Endothelial cell (in vitro differentiated cells): Measurements from ENCODE around the gene AHRR. TPM values are rescaled to one million over a fixed set of nuclear protein-coding genes. Genes with fewer than 3 reads are reported as not detected.
"Not testable (repeated sequence)": the region's sequence is repeated elsewhere in the genome, so short reads cannot be mapped to it uniquely, and the experiment has no call there.

Source experiments
- DNase-seq: peaks from one replicate; pipeline ENCODE4 v3.0.0; 2021; ENCODE audit warnings: low spot score
- H3K27ac Mint-ChIP-seq: one replicate; pipeline ENCODE4 v1.8.0; 2021; ENCODE audit warnings: mixed read lengths, inconsistent platforms; ENCODE audit not compliant: unreplicated experiment
- H3K27me3 Mint-ChIP-seq: one replicate; pipeline ENCODE4 v1.8.0; 2021; ENCODE audit warnings: mild to moderate bottlenecking, moderate library complexity, mixed read lengths, inconsistent platforms; ENCODE audit not compliant: unreplicated experiment
- H3K36me3 Mint-ChIP-seq: one replicate; pipeline ENCODE4 v1.8.0; 2021; ENCODE audit warnings: mild to moderate bottlenecking, low read depth, mixed read lengths, inconsistent platforms; ENCODE audit not compliant: unreplicated experiment
- H3K4me1 Mint-ChIP-seq: one replicate; pipeline ENCODE4 v1.8.0; 2021; ENCODE audit warnings: mild to moderate bottlenecking, mixed read lengths, inconsistent platforms; ENCODE audit not compliant: unreplicated experiment
- H3K4me3 Mint-ChIP-seq: one replicate; pipeline ENCODE4 v1.8.0; 2021; ENCODE audit warnings: mild to moderate bottlenecking, mixed read lengths, inconsistent platforms; ENCODE audit not compliant: unreplicated experiment
- H3K9me3 Mint-ChIP-seq: one replicate; pipeline ENCODE4 v1.8.0; 2021; ENCODE audit warnings: mixed read lengths, inconsistent platforms; ENCODE audit not compliant: unreplicated experiment
- total RNA-seq: library from RNA; stranded (reverse); fragmentation: NEBNext Ultra II Directional; extraction: Animal tissue kit (Norgen Biotek cat#: 25700); gene quantifications from one replicate; pipeline ENCODE4 v1.2.1, GENCODE V29; 2021; ENCODE audit not compliant: unreplicated experiment
- TF ChIP-seq, protein P1 (sequence below): fragments of 200-600 bp; sonication (generic); IDR thresholded peaks from one replicate; pipeline ENCODE4 v1.5.0; 2021; ENCODE audit warnings: antibody characterized with exemption; ENCODE audit not compliant: unreplicated experiment

Gene AHRR
- total RNA-seq, 1 donor from 2014 or later, result 8.7 TPM

DNA sequence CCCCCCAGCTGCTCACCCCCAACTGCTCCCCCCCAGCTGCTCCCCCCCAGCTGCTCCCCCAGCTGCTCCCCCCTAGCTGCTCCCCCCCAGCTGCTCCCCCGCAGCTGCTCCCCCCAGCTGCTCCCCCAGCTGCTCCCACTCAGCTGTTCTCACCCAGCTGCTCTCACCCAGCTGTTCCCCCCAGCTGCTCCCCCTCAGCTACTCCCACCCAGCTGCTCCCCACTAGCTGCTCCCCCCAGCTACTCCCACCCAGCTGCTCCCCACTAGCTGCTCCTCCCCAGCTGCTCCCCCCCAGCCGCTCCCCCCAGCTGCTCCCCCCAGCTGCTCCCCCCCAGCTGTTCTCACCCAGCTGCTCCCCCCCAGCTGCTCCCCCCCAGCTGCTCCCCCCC lies 22.8 kb upstream of the AHRR start:
- H3K9me3 Mint-ChIP-seq, result no peaks in the 10 kb centered on the region
- no peak overlapping the region for H3K27ac Mint-ChIP-seq
- peaks cover 18% of the 10 kb centered on the region for H3K27me3 Mint-ChIP-seq
- TF ChIP-seq, protein P1, sequence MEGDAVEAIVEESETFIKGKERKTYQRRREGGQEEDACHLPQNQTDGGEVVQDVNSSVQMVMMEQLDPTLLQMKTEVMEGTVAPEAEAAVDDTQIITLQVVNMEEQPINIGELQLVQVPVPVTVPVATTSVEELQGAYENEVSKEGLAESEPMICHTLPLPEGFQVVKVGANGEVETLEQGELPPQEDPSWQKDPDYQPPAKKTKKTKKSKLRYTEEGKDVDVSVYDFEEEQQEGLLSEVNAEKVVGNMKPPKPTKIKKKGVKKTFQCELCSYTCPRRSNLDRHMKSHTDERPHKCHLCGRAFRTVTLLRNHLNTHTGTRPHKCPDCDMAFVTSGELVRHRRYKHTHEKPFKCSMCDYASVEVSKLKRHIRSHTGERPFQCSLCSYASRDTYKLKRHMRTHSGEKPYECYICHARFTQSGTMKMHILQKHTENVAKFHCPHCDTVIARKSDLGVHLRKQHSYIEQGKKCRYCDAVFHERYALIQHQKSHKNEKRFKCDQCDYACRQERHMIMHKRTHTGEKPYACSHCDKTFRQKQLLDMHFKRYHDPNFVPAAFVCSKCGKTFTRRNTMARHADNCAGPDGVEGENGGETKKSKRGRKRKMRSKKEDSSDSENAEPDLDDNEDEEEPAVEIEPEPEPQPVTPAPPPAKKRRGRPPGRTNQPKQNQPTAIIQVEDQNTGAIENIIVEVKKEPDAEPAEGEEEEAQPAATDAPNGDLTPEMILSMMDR, result no peak
- peaks cover 3% of the 10 kb centered on the region for H3K4me1 Mint-ChIP-seq
- H3K4me3 Mint-ChIP-seq, result no peak overlapping the region
- peaks cover 7% of the 10 kb centered on the region for H3K36me3 Mint-ChIP-seq
- no peak for DNase-seq

DNA sequence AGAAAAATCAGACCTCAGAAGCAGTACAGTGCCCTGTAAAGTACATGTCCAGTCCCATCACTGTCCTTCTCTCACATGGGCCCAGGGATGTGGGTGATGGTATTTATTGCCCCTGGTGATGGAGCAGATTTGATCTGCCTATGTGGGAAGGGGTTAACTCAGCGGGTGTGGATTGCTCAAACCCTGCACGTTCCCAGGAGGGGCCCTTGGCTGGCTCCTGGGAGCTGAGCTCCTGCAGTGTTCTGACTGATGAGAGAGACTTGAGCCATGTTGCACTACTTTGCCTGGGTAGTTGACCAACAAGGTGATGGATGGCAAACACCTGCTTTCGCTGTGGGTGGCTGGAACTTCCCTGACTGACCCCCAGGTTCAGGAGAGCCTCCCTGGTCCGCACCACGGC lies 21.6 kb upstream of the AHRR start:
- peaks cover 15% of the 10 kb centered on the region for H3K27me3 Mint-ChIP-seq
- not testable (repeated sequence) for H3K9me3 Mint-ChIP-seq, H3K4me1 Mint-ChIP-seq, H3K4me3 Mint-ChIP-seq, H3K36me3 Mint-ChIP-seq, H3K27ac Mint-ChIP-seq, DNase-seq

DNA sequence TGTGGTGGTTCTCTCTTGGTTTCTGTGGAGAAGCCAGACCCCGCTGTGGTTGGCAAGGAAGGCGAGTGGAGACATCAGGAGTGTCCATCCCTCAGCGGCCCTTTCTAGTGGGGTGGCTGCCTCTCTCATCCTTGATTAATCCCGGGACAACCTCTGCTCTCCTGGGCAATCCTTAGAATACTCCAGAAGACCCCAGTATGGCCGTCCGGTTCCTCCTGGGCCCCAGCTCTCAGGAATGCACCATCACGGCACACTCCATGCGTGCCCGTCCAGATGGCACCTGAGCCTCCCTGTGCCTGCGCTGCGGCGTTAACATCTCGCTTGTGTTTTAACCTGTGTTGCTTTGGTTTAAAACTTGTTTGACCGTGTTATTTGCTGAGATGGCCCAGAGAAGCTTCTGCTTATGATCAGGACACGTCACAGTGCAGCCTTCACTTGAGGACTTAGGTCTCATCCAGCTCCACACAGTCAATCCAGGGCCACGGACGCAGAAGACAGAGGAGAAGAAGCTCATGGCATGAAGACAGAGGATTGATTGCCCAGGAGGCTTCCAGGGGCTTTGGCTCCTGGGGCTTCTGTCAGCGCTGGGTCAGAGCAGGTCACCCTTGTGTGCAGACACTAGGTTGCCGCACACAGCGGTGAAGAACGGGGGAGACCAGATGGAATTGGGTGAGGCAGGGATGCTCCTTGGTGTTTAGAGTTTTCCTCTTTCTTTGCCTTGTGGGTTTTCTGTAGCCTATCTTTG lies 20.7 kb upstream of the AHRR start:
- not testable (repeated sequence) for H3K27ac Mint-ChIP-seq, DNase-seq, H3K9me3 Mint-ChIP-seq, H3K36me3 Mint-ChIP-seq, H3K4me1 Mint-ChIP-seq
- Mint-ChIP-seq H3K27me3 (peaks cover 15% of the 10 kb centered on the region), H3K4me3 (peak overlapping the region; percentile 42)

DNA sequence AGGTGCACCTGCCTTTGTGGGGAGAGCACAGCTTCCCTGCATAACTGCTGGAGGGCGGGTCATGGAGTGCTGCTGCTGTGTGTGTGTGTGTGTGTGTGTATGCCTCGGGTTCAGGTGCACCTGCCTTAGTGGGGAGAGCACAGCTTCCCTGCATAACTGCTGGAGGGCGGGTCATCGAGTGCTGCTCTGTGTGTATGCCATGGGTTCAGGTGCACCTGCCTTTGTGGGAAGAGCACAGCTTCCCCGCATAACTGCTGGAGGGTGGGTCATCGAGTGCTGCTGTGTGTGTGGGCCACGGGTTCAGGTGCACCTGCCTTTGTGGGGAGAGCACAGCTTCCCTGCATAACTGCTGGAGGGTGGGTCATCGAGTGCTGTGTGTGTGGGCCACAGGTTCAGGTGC lies 19.1 kb upstream of the AHRR start:
- not testable (repeated sequence) for H3K4me3 Mint-ChIP-seq, H3K27ac Mint-ChIP-seq, DNase-seq, H3K4me1 Mint-ChIP-seq, H3K9me3 Mint-ChIP-seq
- peaks cover 12% of the 10 kb centered on the region for H3K27me3 Mint-ChIP-seq
- H3K36me3 Mint-ChIP-seq, result peaks cover 16% of the 10 kb centered on the region

DNA sequence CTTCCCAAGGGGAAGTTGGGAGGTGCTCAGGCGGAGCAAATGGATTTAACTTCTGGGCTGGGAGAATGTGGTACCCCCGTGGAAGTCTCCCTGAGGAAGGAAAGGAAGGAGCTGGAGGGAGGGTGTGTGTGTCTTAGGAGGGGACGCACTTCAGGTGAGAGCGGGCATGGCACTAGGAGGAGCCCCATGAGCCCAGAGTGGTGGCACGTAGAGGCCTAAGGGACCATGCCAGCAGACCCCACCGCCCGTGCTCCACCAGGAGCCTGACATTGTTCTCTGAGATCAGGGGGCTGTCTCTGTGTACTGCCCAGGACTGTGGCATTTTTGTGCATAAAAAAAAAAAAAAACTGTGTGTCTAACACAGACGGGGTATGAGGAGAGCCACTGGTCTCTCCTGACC lies 18.5 kb upstream of the AHRR start:
- H3K4me1 Mint-ChIP-seq, result peaks cover 3% of the 10 kb centered on the region
- no peak overlapping the region for H3K27ac Mint-ChIP-seq
- peaks cover 16% of the 10 kb centered on the region for H3K36me3 Mint-ChIP-seq
- no peak for DNase-seq
- peaks cover 12% of the 10 kb centered on the region for H3K27me3 Mint-ChIP-seq
- TF ChIP-seq, protein P1, result no peak
- no peaks in the 10 kb centered on the region for H3K9me3 Mint-ChIP-seq
- no peak overlapping the region for H3K4me3 Mint-ChIP-seq

DNA sequence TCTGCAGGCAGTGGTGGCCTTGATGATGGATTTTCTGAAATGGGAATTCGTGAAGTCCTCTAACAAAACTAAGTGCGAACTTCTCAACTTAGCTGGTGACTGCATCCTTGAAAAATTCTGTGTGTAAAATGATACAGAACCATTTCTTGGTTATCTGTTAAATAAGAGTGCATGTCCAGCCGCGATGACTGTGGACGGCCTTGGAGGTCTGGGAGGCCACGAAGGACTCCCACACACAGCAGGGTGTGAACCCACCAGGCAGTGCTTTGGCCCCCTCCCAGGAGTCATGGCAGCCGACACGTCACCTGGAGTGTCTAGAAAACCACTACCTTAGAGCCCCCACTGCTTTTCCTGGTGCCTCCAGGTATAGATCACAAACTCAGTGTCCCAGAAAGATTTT lies 17.8 kb upstream of the AHRR start:
- H3K27ac Mint-ChIP-seq, H3K4me1 Mint-ChIP-seq, H3K9me3 Mint-ChIP-seq, H3K4me3 Mint-ChIP-seq, DNase-seq: not testable (repeated sequence)
- peaks cover 12% of the 10 kb centered on the region for H3K27me3 Mint-ChIP-seq
- peaks cover 21% of the 10 kb centered on the region for H3K36me3 Mint-ChIP-seq

DNA sequence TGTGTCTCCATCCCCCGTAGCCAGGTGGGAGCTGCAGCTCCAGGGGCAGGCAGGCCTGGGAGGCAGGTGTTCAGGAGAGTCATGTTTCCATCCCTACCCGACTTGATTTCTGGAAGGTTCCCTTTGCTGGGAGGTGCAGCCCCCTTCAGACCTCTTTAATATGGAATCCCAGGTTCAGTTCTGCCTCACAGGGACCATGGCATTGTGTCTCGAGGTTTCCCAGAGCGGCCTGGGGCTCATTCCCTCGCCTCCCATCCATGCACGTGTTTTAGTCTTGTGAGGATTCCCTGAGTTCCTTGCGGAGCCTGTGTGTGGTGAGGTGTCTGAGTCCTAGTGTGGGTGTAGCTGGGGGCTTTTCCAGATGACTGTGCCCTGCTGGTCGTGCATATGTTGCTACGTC lies 16.5 kb upstream of the AHRR start:
- Mint-ChIP-seq H3K4me3 (no peak overlapping the region), H3K9me3 (no peaks in the 10 kb centered on the region), H3K27ac (no peak overlapping the region), H3K27me3 (peaks cover 12% of the 10 kb centered on the region), H3K36me3 (peaks cover 21% of the 10 kb centered on the region), H3K4me1 (peaks cover 3% of the 10 kb centered on the region)
- TF ChIP-seq, protein P1, result no peak
- no peak for DNase-seq
